ELR (cell line): ENCODE measurements around the gene TOM1.

Experiments
- DNase-seq: peaks from one replicate; pipeline ENCODE4 v3.0.0-alpha.2; 2015; ENCODE audit warnings: low read depth

TOM1 gene

GRCh38 chr22:35345808-35346505 is 46.3 kb downstream of the TOM1 start:
- DNase-seq = no peak

- no peak for DNase-seq
Observed at GRCh38 chr22:35346596-35347220, 47.0 kb downstream of the TOM1 start.

- DNase-seq = no peak
Observed at GRCh38 chr22:35347462-35347861, 47.8 kb downstream of the TOM1 start.

- DNase-seq = no peak
Observed at GRCh38 chr22:35348026-35348590, 48.4 kb downstream of the TOM1 start.

GRCh38 chr22:35348703-35349102 is 49.0 kb downstream of the TOM1 start:
- no peak for DNase-seq

GRCh38 chr22:35349368-35349703 is 49.6 kb downstream of the TOM1 start:
- DNase-seq = no peak

- DNase-seq = no peak
Observed at GRCh38 chr22:35349704-35350538, 50.2 kb downstream of the TOM1 start.

- DNase-seq = peak; percentile 92
Observed at GRCh38 chr22:35350539-35351503, 51.1 kb downstream of the TOM1 start.

- DNase-seq = peak; percentile 40
Observed at GRCh38 chr22:35352214-35353111, 52.8 kb downstream of the TOM1 start.

- DNase-seq = no peak
Observed at GRCh38 chr22:35353318-35353717, 53.6 kb downstream of the TOM1 start.

- no peak for DNase-seq
Observed at GRCh38 chr22:35354068-35354467, 54.4 kb downstream of the TOM1 start.

GRCh38 chr22:35357883-35358621 is 58.4 kb downstream of the TOM1 start:
- peak; percentile 88 for DNase-seq

- DNase-seq = peak; percentile 42
Observed at GRCh38 chr22:35359380-35360065, 59.8 kb downstream of the TOM1 start.

GRCh38 chr22:35361001-35361558 is 61.4 kb downstream of the TOM1 start:
- no peak for DNase-seq

GRCh38 chr22:35363566-35364086 is 63.9 kb downstream of the TOM1 start:
- no peak for DNase-seq

GRCh38 chr22:35364230-35364629 is 64.5 kb downstream of the TOM1 start:
- peak; percentile 80 for DNase-seq

GRCh38 chr22:35367331-35367886 is 67.7 kb downstream of the TOM1 start:
- DNase-seq = no peak

- no peak for DNase-seq
Observed at GRCh38 chr22:35368386-35368785, 68.7 kb downstream of the TOM1 start.
